ENCODE data around the gene PASD1.
"Not testable (repeated sequence)": the region's sequence is repeated elsewhere in the genome, so short reads cannot be mapped to it uniquely, and the experiment has no call there.

Gene PASD1

DNA sequence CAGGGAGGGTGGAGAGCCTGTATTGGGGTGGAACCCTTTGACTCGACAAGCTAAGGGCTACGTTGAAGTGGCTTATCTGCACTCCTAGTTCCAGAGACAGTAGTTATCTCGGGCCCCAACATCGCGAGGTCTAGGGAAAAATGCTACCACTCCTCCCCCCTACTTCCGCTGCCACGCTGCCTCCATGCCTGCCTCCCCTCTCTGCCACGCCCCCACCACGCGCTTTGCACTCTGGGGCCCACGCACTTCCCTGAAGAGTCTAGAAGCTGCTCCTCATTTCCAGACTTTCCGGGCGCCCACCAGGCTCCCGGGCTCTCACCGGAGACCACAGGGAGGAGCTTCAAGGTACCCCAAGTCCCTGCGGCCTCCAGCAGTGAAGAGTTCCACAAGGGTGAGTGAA, at the start of gene PASD1:
Gene PASD1 (plus strand): TSS at position 227 of the 400 bp plus-strand sequence. CDS start 37,879 bp downstream, outside the sequence.
- no peak for DNase-seq (ENCODE audit: low read depth)

DNA sequence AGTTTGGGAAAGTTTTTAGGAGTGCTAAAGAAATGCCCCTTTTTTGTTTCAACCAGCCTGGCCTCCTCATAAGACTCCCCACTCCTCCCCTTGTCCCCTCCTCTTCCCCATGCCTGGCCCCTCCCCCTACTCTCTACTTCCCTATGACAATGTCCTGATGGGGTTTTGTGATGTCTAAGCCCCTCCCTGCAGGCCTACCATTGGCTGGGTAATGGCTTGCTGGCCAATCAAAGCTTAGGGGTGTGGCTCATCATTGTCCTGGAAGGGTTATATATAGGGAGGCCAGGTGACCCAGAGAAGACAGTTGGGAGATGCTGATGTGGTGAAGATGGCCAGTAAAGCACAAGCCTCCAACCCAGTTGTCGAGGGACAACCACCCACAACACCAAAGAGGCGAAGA, 48.2 kb upstream of the PASD1 start:
- no peak for DNase-seq (ENCODE audit: low read depth)

- no peak for DNase-seq (ENCODE audit: low read depth)
Observed at GRCh38 chrX:151516538-151517187, 46.8 kb upstream of the PASD1 start.

DNA sequence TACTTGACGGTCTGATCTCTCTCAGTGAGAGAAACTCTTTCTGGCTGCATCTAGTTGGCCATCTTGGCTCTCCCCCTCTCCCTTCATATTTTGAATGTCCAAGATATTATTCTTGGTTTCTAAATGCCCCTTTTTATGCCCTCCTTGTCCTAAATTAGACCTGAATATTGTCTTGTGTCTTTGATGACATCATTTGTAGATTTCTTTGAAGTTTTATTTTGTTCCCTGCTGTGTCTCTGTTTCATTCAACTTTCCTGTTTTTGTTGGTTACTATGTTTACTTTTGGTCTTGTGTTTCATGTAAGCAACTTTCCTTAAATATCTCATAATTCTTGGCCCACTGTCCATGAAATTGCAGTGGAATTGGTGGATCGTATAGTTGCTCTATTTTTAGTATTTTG, 46.1 kb upstream of the PASD1 start:
- no peak for DNase-seq (ENCODE audit: low read depth)

- no peak for DNase-seq (ENCODE audit: low read depth)
Observed at GRCh38 chrX:151523351-151523750, 40.1 kb upstream of the PASD1 start.

DNA sequence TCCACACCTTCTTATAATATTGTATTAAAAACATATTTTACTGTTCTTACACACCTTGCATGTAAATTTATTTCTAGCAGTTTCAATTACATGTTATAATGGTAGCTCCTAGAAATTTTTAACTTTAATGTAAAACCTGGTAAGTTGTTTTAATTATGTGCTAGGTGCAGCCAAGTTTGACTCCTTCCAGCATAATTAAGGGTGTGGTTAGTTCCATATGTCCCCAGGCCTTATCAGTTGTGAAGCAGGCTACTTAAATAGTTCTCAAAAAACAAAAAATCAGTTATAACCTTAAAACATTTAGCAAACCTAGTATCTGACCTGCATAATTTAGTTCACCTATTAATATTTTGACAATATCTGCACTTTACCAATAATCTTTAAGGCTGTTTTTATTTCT, 26.9 kb upstream of the PASD1 start:
- DNase-seq (ENCODE audit: low read depth), result no peak

GRCh38 chrX:151537572-151537971, 25.9 kb upstream of the PASD1 start:
- DNase-seq (ENCODE audit: low read depth), result no peak

DNA sequence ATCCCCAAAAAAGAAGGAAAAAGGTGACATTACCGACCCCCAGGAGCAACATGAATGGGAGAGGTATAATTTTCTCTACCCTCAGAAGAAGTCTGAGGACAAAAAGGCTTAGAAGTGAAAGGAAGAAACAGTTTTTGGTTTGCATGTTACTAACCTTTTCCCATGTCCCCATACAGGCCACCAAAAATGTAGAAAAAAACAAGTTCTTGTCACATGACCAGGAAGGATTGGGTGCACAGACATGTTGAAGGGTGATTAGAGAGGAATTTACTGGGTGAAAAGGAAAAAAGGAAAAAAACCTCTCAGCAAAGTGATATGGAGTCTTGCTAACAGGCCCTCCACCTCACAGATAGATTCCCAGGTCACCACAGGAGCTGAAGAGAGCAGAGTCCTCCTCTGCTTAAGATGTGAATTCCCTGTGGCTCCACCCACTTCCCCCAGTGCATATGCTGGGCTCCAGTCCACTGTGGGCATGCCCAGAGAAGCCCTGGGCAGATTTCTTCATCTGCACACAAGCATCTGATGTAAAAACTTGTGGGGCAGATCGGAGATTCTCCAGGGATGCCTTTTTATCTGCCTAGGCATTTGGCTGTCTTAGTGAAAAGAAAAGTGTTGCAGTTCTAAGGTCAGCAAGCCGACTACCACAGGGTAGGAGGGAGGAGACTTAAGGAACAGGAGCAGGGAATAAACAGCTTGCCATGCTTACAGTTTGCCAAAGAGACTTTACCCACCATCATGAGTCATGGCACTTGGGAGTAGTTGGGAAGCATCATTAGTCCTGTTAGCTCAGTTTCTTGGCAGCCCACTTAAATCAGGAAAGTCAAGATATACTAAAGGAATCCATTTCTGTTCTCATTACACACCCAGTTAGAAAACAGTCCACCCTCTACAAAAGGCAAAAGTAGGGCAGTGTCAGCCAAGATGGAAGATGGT, 25.0 kb upstream of the PASD1 start:
- DNase-seq (ENCODE audit: low read depth), result no peak

GRCh38 chrX:151543706-151544105, 19.8 kb upstream of the PASD1 start:
- no peak for DNase-seq (ENCODE audit: low read depth)

DNA sequence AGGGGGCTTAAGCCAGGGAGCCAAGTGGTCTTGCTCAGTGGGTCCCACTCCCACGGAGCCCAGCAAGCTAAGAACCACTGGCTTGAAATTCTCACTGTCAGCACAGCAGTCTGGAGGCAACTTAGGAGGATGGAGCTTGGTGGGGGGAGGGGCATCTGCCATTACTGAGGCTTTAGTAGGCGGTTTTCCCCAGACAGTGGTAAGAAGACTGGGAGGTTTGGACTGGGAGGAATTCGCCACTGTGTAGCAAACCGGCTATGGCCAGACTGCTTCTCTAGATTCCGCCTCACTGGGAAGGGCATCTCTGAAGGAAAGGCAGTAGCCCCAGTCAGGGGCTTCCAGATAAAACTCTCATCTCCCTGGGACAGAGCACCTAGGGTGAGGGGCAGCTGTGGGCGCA, 17.2 kb upstream of the PASD1 start:
- DNase-seq (ENCODE audit: low read depth), result not testable (repeated sequence)

GRCh38 chrX:151551176-151551575, 12.3 kb upstream of the PASD1 start:
- DNase-seq (ENCODE audit: low read depth), result not testable (repeated sequence)

GRCh38 chrX:151552743-151553142, 10.7 kb upstream of the PASD1 start:
- DNase-seq (ENCODE audit: low read depth), result no peak

DNA sequence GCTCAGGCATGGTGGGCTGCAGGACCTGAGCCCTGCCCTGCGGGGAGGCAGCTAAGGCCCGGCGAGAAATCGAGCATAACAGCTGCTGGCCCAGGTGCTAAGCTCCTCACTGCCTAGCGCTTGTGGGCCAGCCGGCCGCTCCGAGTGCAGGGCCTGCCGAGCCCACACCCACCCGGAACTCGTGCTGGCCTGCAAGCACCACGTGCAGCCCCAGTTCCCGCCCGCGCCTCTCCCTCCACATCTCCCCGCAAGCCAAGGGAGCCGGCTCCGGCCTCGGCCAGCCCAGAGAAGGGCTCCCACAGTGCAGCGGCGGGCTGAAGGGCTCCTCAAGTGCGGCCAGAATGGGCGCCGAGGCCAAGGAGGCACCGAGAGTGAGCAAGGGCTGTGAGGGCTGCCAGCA, 8.2 kb upstream of the PASD1 start:
- DNase-seq (ENCODE audit: low read depth), result not testable (repeated sequence)

- DNase-seq (ENCODE audit: low read depth), result not testable (repeated sequence)
Observed at GRCh38 chrX:151562485-151562884, 990 bp upstream of the PASD1 start.

DNA sequence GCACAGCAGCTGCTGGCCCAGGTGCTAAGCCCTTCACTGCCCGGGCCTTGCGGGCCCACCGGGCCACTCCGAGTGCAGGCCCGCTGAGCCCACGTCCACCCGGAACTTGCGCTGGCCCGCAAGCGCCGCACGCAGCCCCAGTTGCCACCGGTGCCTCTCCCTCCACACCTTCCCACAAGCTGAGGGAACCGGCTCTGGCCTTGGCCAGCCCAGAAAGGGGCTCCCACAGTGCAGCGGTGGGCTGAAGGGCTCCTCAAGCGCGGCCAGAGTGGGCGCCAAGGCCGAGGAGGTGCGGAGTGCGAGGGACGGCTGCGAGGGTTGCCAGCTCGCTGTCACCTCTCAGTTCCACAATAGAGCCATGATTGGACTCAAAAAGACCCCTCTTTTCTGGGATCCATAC, 472 bp upstream of the PASD1 start:
- DNase-seq (ENCODE audit: low read depth), result not testable (repeated sequence)

DNA sequence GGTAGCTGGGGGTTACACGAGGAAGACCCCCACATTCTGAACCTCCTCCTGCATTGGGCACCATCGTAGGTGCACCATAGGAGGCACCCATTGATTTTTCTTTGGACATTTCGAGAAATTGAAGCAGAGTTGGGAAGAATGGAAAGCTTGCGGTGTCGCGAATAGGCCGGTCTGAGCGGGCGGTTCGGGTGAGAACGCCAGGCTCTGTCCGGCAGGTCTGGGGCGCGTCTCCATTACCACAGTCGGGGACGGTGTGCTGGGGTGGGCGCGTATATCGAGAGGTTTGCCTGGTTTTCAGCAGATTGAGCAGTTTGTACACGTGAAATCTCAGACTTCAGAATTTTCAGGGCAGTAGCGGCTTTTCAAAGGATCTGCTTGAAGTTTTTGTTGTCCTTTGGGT, 560 bp downstream of the PASD1 start:
- DNase-seq (ENCODE audit: low read depth), result no peak

GRCh38 chrX:151566872-151567271, 3.4 kb downstream of the PASD1 start:
- DNase-seq (ENCODE audit: low read depth), result not testable (repeated sequence)

DNA sequence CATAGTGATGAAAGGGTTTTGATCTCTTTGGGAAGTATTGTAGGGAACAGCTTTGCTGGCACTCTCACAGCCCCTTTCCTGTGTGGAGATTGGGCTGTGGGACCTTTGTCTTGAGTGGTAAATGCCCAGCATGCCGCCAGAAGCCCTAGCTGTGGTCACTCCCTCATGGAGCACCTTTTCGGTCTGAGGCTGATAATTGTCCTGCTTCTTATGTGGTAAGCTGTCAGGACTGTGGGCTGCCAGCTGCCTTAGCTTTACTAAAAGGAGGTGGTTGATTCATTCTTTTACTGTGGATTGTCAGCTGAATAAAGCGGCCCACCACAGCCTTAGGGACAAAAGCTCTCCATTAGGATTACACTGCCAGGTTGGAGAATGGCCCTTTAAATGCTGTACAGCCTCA, 7.1 kb downstream of the PASD1 start:
- DNase-seq (ENCODE audit: low read depth), result no peak

- not testable (repeated sequence) for DNase-seq (ENCODE audit: low read depth)
Observed at GRCh38 chrX:151593384-151593783, 29.9 kb downstream of the PASD1 start.

DNA sequence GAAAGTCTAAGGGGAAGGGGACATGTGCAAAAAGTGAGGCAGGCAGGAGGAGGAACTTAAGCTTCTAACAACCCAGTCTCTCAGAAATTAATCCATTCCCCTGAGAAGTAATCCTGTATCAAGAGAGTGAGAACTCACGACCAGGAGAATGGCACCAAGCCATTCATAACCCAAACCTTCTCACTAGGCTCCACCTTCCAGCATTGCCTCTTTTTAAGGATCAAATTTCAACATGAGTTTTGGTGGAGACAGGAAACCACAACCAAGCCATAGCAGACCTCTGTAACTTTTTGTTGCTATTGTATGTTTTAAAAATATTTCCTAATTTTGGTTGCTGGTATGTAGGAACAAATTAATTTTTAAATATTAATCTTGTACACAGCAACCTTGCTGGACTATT, 32.8 kb downstream of the PASD1 start:
- DNase-seq (ENCODE audit: low read depth), result no peak

- DNase-seq (ENCODE audit: low read depth), result no peak
Observed at GRCh38 chrX:151604931-151605330, 41.5 kb downstream of the PASD1 start.

- no peak for DNase-seq (ENCODE audit: low read depth)
Observed at GRCh38 chrX:151609222-151609621, 45.7 kb downstream of the PASD1 start.

GRCh38 chrX:151621422-151621821, 57.9 kb downstream of the PASD1 start:
- DNase-seq (ENCODE audit: low read depth), result no peak

Data from ELR (cell line).